ENCODE results near the gene AHCYL1. TPM values are rescaled to one million over a fixed set of nuclear protein-coding genes. Genes with fewer than 3 reads are reported as not detected.

The AHCYL1 gene
- total and polyA plus RNA-seq, 10 donors = 16.2 to 65.3 (median 50.0) TPM

GRCh38 chr1:110065841-110066240 is 81.3 kb downstream of the AHCYL1 start:
- WGBS, 5 donors = 89 to 94% (median 92%) methylated on average over 5 of the region's 5 CpGs
- peaks cover 20 to 60% (median 43%) of the 10 kb centered on the region in 7 donors for H3K27me3 ChIP-seq (replicated peaks in 1 of 7)

GRCh38 chr1:110067479-110067892 is 82.9 kb downstream of the AHCYL1 start:
- H3K27ac ChIP-seq = no peak overlapping the region
- peak; percentile 62 for DNase-seq
- WGBS, 5 donors = 32 to 43% (median 37%) methylated on average over 7 to 23 of the region's 23 CpGs
- intact Hi-C loops (cut with DNase I; ENCODE audit: low total_unique reads) = no loop called here
- TF ChIP-seq POLR2A (IDR thresholded peaks at IDR 0.05) = no peak
- no peak for TF ChIP-seq POLR2AphosphoS5 (IDR thresholded peaks at IDR 0.05)
- TF ChIP-seq CTCF (IDR thresholded peaks at IDR 0.05 in 8 of 11, conservative IDR thresholded peaks at IDR 0.05 in 3 of 11) = no peak
- H3K4me1 ChIP-seq = peaks cover 23 to 45% (median 32%) of the 10 kb centered on the region in 6 donors
- peaks cover 0 to 10% (median 0%) of the 10 kb centered on the region in 6 donors for H3K36me3 ChIP-seq
- H3K27me3 ChIP-seq (replicated peaks in 1 of 7) = peaks cover 20 to 76% (median 59%) of the 10 kb centered on the region in 7 donors
- H3K4me3 ChIP-seq = peak overlapping the region in 4 of 8 donors; percentile 1 to 59 (median 14)
- H3K9me3 ChIP-seq = no peaks in the 10 kb centered on the region

More at GRCh38 chr1:110065841-110066240, 81.3 kb downstream of the AHCYL1 start:
- Histone ChIP-seq H3K4me1 (peaks cover 23 to 41% (median 32%) of the 10 kb centered on the region in 6 donors), H3K9me3 (no peaks in the 10 kb centered on the region), H3K4me3 (no peak overlapping the region), H3K27ac (no peak overlapping the region), H3K36me3 (peaks cover 0 to 24% (median under 1%) of the 10 kb centered on the region in 6 donors)
- intact Hi-C loops (cut with DNase I; ENCODE audit: low total_unique reads) = no loop called here
- TF ChIP-seq POLR2AphosphoS5 (IDR thresholded peaks at IDR 0.05) = no peak
- no peak for TF ChIP-seq CTCF (IDR thresholded peaks at IDR 0.05 in 8 of 11, conservative IDR thresholded peaks at IDR 0.05 in 3 of 11)
- TF ChIP-seq POLR2A (IDR thresholded peaks at IDR 0.05) = no peak
- DNase-seq = no peak

- Histone ChIP-seq H3K4me1 (peaks cover 23 to 45% (median 32%) of the 10 kb centered on the region in 6 donors), H3K27me3 (replicated peaks in 1 of 7) (peaks cover 20 to 82% (median 63%) of the 10 kb centered on the region in 7 donors), H3K9me3 (no peaks in the 10 kb centered on the region), H3K27ac (no peak overlapping the region), H3K4me3 (peak overlapping the region in 5 of 8 donors; percentile 1 to 59 (median 25)), H3K36me3 (peaks cover 0 to 4% (median 0%) of the 10 kb centered on the region in 6 donors)
- intact Hi-C loops (cut with DNase I; ENCODE audit: low total_unique reads) = no loop called here
- peak in 2 of 3 donors; percentile 46 to 70 for TF ChIP-seq POLR2AphosphoS5 (IDR thresholded peaks at IDR 0.05)
- no peak for TF ChIP-seq POLR2A (IDR thresholded peaks at IDR 0.05)
- no peak for TF ChIP-seq CTCF (IDR thresholded peaks at IDR 0.05 in 8 of 11, conservative IDR thresholded peaks at IDR 0.05 in 3 of 11)
- DNase-seq = peak; percentile 75
- WGBS, 5 donors = 5 to 18% (median 10%) methylated on average over 24 to 68 of the region's 68 CpGs
These were observed 83.5 kb downstream of the AHCYL1 start for GRCh38 chr1:110067893-110068645.
